ENCODE measurements around the gene CCDC18. TPM values are rescaled to one million over a fixed set of nuclear protein-coding genes. Genes with fewer than 3 reads are reported as not detected.
"Not testable (repeated sequence)": the region's sequence is repeated elsewhere in the genome, so short reads cannot be mapped to it uniquely, and the experiment has no call there.

CCDC18 gene
- total RNA-seq, 4 donors from 2014 or later = 0.81 to 4.7 (median 2.4) TPM

- H3K9me3 ChIP-seq = no peaks in the 10 kb centered on the region
- no peak overlapping the region for H3K4me3 ChIP-seq
- peaks cover 0 to under 1% of the 10 kb centered on the region in 2 donors for H3K36me3 ChIP-seq
- H3K4me1 ChIP-seq = no peaks in the 10 kb centered on the region
- H3K27ac ChIP-seq = no peak overlapping the region
- no peaks in the 10 kb centered on the region for H3K27me3 ChIP-seq
- ATAC-seq = no peak
- no peak for TF ChIP-seq POLR2A (IDR thresholded peaks at IDR 0.05)
- no peak for TF ChIP-seq POLR2AphosphoS5 (IDR thresholded peaks at IDR 0.05)
- TF ChIP-seq CTCF (IDR thresholded peaks at IDR 0.05) = no peak
- TF ChIP-seq EP300 (IDR thresholded peaks at IDR 0.05) = no peak
- WGBS, 2 donors (ENCODE audit: low coverage in 1 of 2) = 75 to 84% methylated on average over 2 to 5 of the region's 5 CpGs
These were observed 26.7 kb downstream of the CCDC18 start for GRCh38 chr1:93207211-93207610.

GRCh38 chr1:93215322-93215721 is 34.8 kb downstream of the CCDC18 start:
- no peaks in the 10 kb centered on the region for H3K9me3 ChIP-seq
- no peaks in the 10 kb centered on the region for H3K4me1 ChIP-seq
- no peak overlapping the region for H3K4me3 ChIP-seq
- H3K36me3 ChIP-seq = no peaks in the 10 kb centered on the region
- no peak for ATAC-seq
- 95 to 100% methylated on average over 1 to 2 of the region's 2 CpGs for WGBS, 2 donors (ENCODE audit: low coverage in 1 of 2)
- H3K27me3 ChIP-seq = no peaks in the 10 kb centered on the region
- no peak overlapping the region for H3K27ac ChIP-seq
- TF ChIP-seq POLR2A (IDR thresholded peaks at IDR 0.05) (no peak), CTCF (IDR thresholded peaks at IDR 0.05) (no peak), POLR2AphosphoS5 (IDR thresholded peaks at IDR 0.05) (no peak), EP300 (IDR thresholded peaks at IDR 0.05) (no peak)

- Histone ChIP-seq H3K27ac (no peak overlapping the region), H3K9me3 (no peaks in the 10 kb centered on the region), H3K4me3 (no peak overlapping the region), H3K4me1 (no peaks in the 10 kb centered on the region), H3K36me3 (peaks cover 0 to 7% of the 10 kb centered on the region in 2 donors), H3K27me3 (no peaks in the 10 kb centered on the region)
- TF ChIP-seq CTCF (IDR thresholded peaks at IDR 0.05) = no peak
- no peak for TF ChIP-seq POLR2AphosphoS5 (IDR thresholded peaks at IDR 0.05)
- no peak for TF ChIP-seq POLR2A (IDR thresholded peaks at IDR 0.05)
- no peak for TF ChIP-seq EP300 (IDR thresholded peaks at IDR 0.05)
- ATAC-seq = no peak
- 78 to 89% methylated on average over 3 to 6 of the region's 6 CpGs for WGBS, 2 donors (ENCODE audit: low coverage in 1 of 2)
These were observed 38.9 kb downstream of the CCDC18 start for GRCh38 chr1:93219443-93219842.

- not testable (repeated sequence) for H3K9me3 ChIP-seq, H3K36me3 ChIP-seq, H3K27ac ChIP-seq, H3K4me1 ChIP-seq, ATAC-seq, H3K4me3 ChIP-seq, H3K27me3 ChIP-seq
- 93 to 97% methylated on average over 5 of the region's 5 CpGs for WGBS, 2 donors (ENCODE audit: low coverage in 1 of 2)
These were observed 40.2 kb downstream of the CCDC18 start for GRCh38 chr1:93220716-93221115.

GRCh38 chr1:93221913-93222312 is 41.4 kb downstream of the CCDC18 start:
- ATAC-seq = no peak
- Histone ChIP-seq H3K27me3 (no peaks in the 10 kb centered on the region), H3K9me3 (no peaks in the 10 kb centered on the region), H3K27ac (no peak overlapping the region), H3K4me3 (no peak overlapping the region), H3K36me3 (peaks cover 0 to 7% of the 10 kb centered on the region in 2 donors), H3K4me1 (no peaks in the 10 kb centered on the region)
- 86 to 97% methylated on average over 3 of the region's 3 CpGs for WGBS, 2 donors (ENCODE audit: low coverage in 1 of 2)
- TF ChIP-seq POLR2AphosphoS5 (IDR thresholded peaks at IDR 0.05) (no peak), CTCF (IDR thresholded peaks at IDR 0.05) (no peak), POLR2A (IDR thresholded peaks at IDR 0.05) (no peak), EP300 (IDR thresholded peaks at IDR 0.05) (no peak)
